AG10803 (cell line): Measurements from ENCODE around the gene PTGS1.

Source experiments
- DNase-seq: peaks from one replicate; pipeline ENCODE4 v3.0.0; 2010; ENCODE audit warnings: low read depth
- H3K4me3 ChIP-seq: 2 replicates; pipeline ENCODE4 v1.5.1; 2011; ENCODE audit warnings: mild to moderate bottlenecking, low read length, control low read depth
- TF ChIP-seq, protein P1 (sequence below): conservative IDR thresholded peaks from 2 replicates; pipeline ENCODE4 v1.5.1; 2011; ENCODE audit warnings: mild to moderate bottlenecking, low read length, control low read depth, inconsistent platforms

The PTGS1 gene

DNA sequence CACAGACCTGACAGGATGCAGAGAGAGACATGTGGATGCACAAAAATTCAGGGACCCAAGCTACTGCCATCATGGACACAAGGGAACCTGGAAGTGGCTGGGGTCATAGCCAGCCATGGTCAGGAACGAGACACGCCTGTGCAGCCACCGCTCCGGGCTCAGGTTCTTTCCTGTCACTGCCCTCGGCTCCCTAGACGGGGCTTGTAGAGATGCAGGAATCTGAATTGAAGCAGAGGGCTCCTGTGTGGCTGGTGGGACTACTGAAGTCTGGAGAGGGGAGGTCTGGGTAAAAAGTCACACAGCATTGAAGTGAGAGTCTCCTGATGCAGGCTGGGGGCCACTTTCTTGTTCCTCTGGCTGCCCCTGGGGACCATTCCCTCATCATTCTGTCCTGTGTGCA, 32.3 kb upstream of the PTGS1 start:
- TF ChIP-seq, protein P1, sequence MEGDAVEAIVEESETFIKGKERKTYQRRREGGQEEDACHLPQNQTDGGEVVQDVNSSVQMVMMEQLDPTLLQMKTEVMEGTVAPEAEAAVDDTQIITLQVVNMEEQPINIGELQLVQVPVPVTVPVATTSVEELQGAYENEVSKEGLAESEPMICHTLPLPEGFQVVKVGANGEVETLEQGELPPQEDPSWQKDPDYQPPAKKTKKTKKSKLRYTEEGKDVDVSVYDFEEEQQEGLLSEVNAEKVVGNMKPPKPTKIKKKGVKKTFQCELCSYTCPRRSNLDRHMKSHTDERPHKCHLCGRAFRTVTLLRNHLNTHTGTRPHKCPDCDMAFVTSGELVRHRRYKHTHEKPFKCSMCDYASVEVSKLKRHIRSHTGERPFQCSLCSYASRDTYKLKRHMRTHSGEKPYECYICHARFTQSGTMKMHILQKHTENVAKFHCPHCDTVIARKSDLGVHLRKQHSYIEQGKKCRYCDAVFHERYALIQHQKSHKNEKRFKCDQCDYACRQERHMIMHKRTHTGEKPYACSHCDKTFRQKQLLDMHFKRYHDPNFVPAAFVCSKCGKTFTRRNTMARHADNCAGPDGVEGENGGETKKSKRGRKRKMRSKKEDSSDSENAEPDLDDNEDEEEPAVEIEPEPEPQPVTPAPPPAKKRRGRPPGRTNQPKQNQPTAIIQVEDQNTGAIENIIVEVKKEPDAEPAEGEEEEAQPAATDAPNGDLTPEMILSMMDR, result no peak
- DNase-seq, result no peak
- no peak overlapping the region for H3K4me3 ChIP-seq

DNA sequence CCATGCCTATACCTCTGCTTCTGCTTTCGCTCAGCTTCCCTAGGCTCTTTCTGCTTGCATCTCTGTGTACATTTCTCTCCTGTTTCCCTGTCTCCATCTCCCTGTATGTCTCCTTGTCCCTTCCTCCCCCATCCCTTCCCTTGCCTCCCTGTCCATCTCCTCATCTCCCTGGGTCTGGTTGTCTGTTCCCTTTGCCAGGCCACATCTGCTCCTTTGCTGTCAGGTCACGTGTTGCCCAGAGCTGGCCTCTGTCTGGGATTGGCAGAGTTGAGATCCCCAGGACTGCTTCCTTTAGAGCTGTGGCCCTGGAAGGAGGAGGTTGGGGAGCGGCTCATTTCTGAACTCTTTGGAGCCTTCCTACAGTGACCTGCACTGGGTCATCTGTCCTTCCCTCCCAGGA, 31.8 kb upstream of the PTGS1 start:
- TF ChIP-seq, protein P1, result no peak
- no peak overlapping the region for H3K4me3 ChIP-seq
- peak; percentile 14 for DNase-seq

DNA sequence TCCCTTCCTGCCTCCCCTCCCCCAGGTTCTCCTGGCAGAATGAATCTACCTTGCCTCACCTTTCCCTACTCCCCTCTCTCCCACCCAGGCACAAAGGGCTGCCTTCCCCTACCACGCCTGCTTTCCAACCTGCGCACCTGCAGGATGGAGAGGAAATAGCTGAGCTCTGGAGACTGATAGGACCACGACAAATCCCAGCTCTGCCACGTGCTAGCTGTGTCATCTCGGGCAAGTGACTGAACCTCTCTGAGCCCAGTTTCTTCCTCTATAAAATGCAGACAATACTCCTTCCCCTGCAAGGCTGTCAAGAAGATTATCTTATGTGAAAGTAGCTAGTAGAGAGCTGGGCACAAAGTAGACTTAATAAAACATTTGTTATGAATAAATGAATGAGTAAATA, 31.2 kb upstream of the PTGS1 start:
- H3K4me3 ChIP-seq, result no peak overlapping the region
- no peak for DNase-seq
- TF ChIP-seq, protein P1, result no peak

DNA sequence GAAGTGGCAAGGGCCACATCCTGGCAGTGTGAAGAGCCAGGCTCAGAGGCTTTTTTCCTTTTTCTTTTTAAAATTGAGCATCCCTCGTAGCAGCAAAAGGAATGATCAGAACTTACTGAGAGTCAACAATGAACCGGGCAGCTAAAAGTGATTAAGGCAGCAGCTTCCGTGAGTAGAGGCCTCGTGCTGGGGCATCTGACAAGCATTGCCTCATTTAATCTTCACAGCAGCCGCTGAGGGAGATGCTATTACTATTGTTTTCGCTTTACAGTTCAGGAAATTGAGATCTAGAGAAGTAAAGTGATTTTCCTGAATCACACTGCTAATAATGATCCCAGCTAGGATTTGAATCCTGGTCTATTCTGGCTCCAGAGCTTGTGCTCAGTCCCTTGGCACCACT, 30.7 kb upstream of the PTGS1 start:
- no peak overlapping the region for H3K4me3 ChIP-seq
- TF ChIP-seq, protein P1, result no peak
- peak; percentile 23 for DNase-seq

DNA sequence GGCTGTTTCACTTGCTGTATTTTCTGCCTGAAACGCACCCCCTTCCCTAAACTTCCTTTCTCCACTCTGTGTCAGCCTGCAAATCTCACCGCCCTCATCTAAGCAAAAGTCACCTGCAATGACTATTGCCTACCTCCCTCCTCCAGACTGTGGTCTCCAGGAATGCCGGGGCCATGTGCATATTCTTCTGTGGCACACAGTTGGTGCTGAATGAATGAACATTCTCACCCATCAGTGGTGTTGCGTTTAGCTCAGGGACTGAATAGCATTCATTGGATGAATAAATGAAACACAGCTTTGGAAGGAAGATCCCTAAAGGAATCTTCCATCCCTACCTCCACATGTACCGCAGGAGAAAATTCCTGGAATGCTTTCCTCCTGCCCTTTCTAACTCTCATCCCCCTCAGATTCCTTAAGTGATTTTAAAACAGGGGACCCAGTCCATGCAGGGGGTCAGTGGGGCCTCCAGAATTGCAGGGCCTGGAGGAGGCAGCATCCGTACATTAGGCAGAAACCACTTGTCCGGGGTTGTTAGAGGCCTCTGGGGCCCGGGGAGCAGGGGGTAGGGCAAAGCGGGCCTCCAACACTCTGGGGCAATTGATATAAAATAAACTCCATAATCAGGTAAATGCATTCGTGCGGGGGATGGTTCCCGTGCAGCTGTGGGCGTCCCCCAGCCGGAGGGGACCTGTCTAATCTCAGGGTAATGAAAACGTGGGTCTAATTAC, 28.3 kb upstream of the PTGS1 start:
- H3K4me3 ChIP-seq, result no peak overlapping the region
- TF ChIP-seq, protein P1, result no peak
- DNase-seq, result no peak

DNA sequence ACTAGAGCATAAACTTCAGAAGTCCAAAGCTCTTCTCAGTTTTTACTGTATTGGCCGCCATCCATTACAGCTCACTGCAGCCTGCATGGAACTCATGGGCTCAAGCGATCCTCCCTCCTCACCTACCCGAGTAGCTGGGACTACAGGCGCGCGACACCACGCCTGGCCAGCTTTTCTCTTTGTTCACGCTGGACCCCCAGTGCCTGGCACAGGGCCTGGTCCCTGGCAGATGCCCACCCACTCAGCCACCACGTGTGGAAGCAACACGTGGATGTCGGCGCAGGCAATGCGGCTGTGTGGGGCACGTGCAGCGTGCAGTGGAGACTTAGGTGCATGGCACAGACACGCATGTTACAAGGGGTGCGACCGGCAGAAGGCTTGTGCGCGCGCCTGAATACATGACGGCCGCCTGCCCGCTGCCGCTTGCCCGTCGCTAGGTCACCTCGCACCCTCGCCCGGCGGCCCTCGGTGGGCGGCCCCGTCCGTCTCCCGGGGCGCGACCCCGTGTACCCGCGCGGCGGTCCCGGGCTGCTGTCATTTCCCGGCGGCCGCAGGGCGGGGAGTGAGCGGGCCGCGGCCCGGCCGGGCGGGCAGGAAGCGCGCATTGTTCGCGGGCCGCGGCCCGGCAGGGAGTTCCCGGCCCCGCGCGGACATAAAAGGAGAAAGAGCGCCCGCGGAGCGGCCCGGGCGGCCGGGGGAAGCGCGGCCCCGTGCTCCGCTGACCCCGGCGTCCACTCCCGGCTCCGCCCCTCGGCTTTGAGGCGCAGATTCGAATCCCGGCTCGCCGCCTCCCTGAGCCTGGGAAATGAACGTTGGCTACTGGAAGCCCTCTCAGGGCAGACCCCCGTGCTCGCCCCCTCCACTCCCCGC, 24.1 kb upstream of the PTGS1 start:
- no peak for DNase-seq
- peak overlapping the region; percentile 60 for H3K4me3 ChIP-seq
- TF ChIP-seq, protein P1, result no peak
